CD4-positive, alpha-beta memory T cell (primary cell): ENCODE results near the gene SH3D21. TPM values are rescaled to one million over a fixed set of nuclear protein-coding genes. Genes with fewer than 3 reads are reported as not detected.

Experiments
- CTCF ChIA-PET: fragments of 350-600 bp; sonication (Branson Sonifier 250); formaldehyde crosslinking; loops from one replicate; lab custom pipeline; 2021; ENCODE audit warnings: inconsistent platforms; ENCODE audit not compliant: partially characterized antibody; lab: Charles Lee
- POLR2A ChIA-PET: fragments of 350-600 bp; sonication (Branson Sonifier 250); formaldehyde crosslinking; loops from one replicate; lab custom pipeline; 2021; ENCODE audit not compliant: partially characterized antibody; lab: Charles Lee
- DNase-seq, 5 donors: peaks; one replicate each; pipeline versions ENCODE4 v3.0.0 to v3.0.0-alpha.2; 2020 to 2022; ENCODE audit warnings: mixed read lengths in 1 of 5
- H3K27ac ChIP-seq: one replicate; pipeline ENCODE4 v1.7.0; 2013; ENCODE audit warnings: low read depth, low read length
- H3K27me3 ChIP-seq: 2 replicates; pipeline ENCODE4 v1.7.0; 2013; ENCODE audit warnings: mild to moderate bottlenecking, low read length, moderate library complexity; ENCODE audit not compliant: insufficient read depth
- H3K36me3 ChIP-seq: 2 replicates; pipeline ENCODE4 v1.7.0; 2013; ENCODE audit warnings: mild to moderate bottlenecking, low read length, moderate library complexity; ENCODE audit not compliant: insufficient read depth
- H3K4me1 ChIP-seq: 2 replicates; pipeline ENCODE4 v1.7.0; 2013; ENCODE audit warnings: mild to moderate bottlenecking, low read length, moderate library complexity; ENCODE audit not compliant: insufficient read depth
- H3K4me3 ChIP-seq, 2 donors: one replicate each; pipeline ENCODE4 v1.7.0; 2013; ENCODE audit warnings: low read length in 2 of 2, mild to moderate bottlenecking in 1 of 2
- H3K9me3 ChIP-seq, 2 donors: one replicate each; pipeline ENCODE4 v1.7.0; 2013; ENCODE audit warnings: low read length in 2 of 2, control low read depth in 1 of 2; ENCODE audit not compliant: control insufficient read depth in 1 of 2
- H3K27ac Mint-ChIP-seq, 7 donors: one replicate each; pipeline ENCODE4 v1.8.0; 2020 to 2021; ENCODE audit warnings: mixed read lengths in 7 of 7, mild to moderate bottlenecking in 6 of 7, inconsistent platforms in 3 of 7, moderate library complexity in 3 of 7
- H3K27me3 Mint-ChIP-seq, 2 donors: one replicate each; pipeline ENCODE4 v1.8.0; 2020 to 2021; ENCODE audit warnings: mixed read lengths in 2 of 2
- H3K36me3 Mint-ChIP-seq, 2 donors: one replicate each; pipeline ENCODE4 v1.8.0; 2020 to 2021; ENCODE audit warnings: mixed read lengths in 2 of 2, inconsistent platforms in 1 of 2, mild to moderate bottlenecking in 1 of 2
- H3K4me1 Mint-ChIP-seq, 4 donors: one replicate each; pipeline ENCODE4 v1.8.0; 2020 to 2021; ENCODE audit warnings: mixed read lengths in 4 of 4, mild to moderate bottlenecking in 1 of 4
- H3K4me3 Mint-ChIP-seq, 8 donors: one replicate each; pipeline ENCODE4 v1.8.0; 2020 to 2021; ENCODE audit warnings: mixed read lengths in 8 of 8, mild to moderate bottlenecking in 7 of 8, moderate library complexity in 6 of 8, inconsistent platforms in 3 of 8
- H3K9me3 Mint-ChIP-seq, 8 donors: one replicate each; pipeline ENCODE4 v1.8.0; 2020 to 2021; ENCODE audit warnings: mixed read lengths in 8 of 8, mild to moderate bottlenecking in 5 of 8, inconsistent platforms in 3 of 8, moderate library complexity in 1 of 8
- intact Hi-C: fragments of 100-400 bp; cut with micrococcal nuclease; formaldehyde crosslinking; loops from one replicate; pipeline ENCODE4 v1.15.1; 2023
- polyA plus RNA-seq, 2 donors: library from polyadenylated mRNA; unstranded; fragments of 300-500 nt; fragmentation: Illumina TruSeq; gene quantifications; one replicate each; pipeline ENCODE4 v1.2.3, GENCODE V29; 2021
- total RNA-seq, 2 experiments: library from RNA; stranded (reverse); gene quantifications; one replicate each; pipeline ENCODE4 v1.2.3, GENCODE V29; 2021

The SH3D21 gene
- total RNA-seq: 1 to 10 TPM; 3.2 to 3.3 TPM
- polyA plus RNA-seq: not detected

DNA sequence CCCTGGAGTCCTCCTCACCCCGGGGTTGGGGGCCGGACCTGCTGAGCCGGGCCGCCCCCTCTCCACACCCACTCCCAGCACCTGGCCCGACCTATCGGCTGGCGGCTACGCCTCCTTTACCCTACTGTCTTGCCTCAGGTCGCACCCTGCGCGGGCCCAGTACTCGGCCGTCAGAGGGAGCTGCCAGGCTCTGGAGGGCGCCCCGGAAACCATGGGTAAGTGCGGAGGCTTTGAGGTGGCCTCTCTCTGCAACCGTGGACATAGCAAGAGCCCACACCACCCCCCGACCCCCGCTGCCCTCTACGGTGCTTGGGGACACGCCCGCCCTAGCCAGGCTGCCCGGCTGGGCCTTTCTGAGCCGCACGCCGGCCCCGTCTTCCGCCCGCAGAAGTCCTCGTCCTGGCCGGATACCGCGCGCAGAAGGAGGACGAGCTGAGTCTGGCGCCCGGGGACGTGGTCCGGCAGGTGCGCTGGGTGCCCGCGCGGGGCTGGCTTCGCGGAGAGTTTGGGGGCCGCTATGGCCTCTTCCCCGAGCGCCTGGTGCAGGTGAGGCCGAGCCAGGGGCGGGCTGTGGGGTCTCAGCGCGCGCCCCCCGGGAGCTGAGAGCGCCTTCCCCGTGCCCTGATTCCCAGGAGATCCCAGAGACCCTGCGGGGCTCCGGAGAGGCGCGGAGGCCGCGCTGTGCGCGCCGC lies at the start of gene SH3D21:
TSS of gene SH3D21 (plus strand) at position 159 of the 692 bp plus-strand sequence. CDS start at position 212, 53 bp downstream.
- Mint-ChIP-seq H3K4me3 (peak within 1 kb of the TSS; percentile 91 to 99 (median 94)), H3K36me3 (peaks cover 19 to 31% of the 10 kb centered on the region in 2 donors)

DNA sequence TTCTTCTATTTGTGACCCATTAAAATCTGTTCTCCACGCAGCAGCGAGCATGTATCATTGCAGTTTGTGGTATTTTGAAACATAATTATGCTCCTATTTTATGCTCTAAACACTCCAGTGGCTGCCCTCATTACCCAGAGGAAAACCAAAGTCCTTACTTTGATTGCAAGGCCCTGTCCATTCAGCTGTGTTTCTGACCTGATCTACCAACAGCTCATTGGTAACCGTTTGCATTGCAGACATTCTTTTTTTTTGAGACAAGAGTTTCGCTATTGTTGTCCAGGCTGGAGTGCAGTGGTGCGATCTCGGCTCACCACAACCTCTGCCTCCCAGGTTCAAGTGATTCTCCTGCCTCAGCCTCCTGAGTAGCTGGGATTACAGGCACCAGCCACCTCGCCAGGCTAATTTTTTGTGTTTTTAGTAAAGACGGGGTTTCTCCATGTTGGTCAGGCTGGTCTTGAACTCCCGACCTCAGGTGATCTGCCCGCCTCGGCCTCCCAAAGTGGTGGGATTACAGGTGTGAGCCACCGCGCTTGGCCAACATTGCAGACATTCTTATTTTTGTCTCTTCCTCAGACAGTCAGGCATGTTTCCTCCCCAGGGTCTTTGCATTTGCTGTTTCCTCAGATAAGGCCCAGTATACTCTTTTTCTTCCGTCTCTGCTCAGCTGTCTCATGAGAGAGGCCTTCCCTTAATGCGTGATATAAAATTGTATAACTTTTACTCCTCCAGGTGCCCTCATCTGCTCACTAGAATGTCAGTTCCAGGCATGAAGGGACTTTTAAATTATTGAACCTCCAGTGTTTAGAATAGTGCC lies 49.4 kb upstream of the SH3D21 start:
- intact Hi-C loops: no loop called here
- H3K27me3 Mint-ChIP-seq: no peaks in the 10 kb centered on the region
- Histone ChIP-seq H3K4me1 (peaks cover 23% of the 10 kb centered on the region), H3K27ac (no peak overlapping the region), H3K9me3 (no peaks in the 10 kb centered on the region), H3K27me3 (no peaks in the 10 kb centered on the region), H3K36me3 (peaks cover 26% of the 10 kb centered on the region), H3K4me3 (no peak overlapping the region)
- ChIA-PET CTCF (no interaction called here), POLR2A (no interaction called here)
- no peak overlapping the region for H3K4me3 Mint-ChIP-seq
- H3K4me1 Mint-ChIP-seq: peaks cover 25 to 52% (median 36%) of the 10 kb centered on the region in 4 donors
- H3K27ac Mint-ChIP-seq: peak overlapping the region in 2 of 7 donors; percentile 8 to 78
- no peaks in the 10 kb centered on the region for H3K9me3 Mint-ChIP-seq
- peaks cover 9 to 51% of the 10 kb centered on the region in 2 donors for H3K36me3 Mint-ChIP-seq
- no peak for DNase-seq

More for the DNA sequence above, at the start of gene SH3D21:
- Histone ChIP-seq H3K4me1 (peaks cover 23% of the 10 kb centered on the region), H3K9me3 (no peaks in the 10 kb centered on the region), H3K4me3 (peak within 1 kb of the TSS; percentile 77 to 81), H3K27me3 (no peaks in the 10 kb centered on the region), H3K27ac (peak within 1 kb of the TSS; percentile 73), H3K36me3 (peaks cover 23% of the 10 kb centered on the region)
- H3K9me3 Mint-ChIP-seq: no peaks in the 10 kb centered on the region
- no peaks in the 10 kb centered on the region for H3K27me3 Mint-ChIP-seq
- peak within 1 kb of the TSS; percentile 74 to 96 (median 92) for H3K27ac Mint-ChIP-seq
- peak; percentile 40 to 61 (median 50) for DNase-seq
- peaks cover 5 to 21% (median 11%) of the 10 kb centered on the region in 4 donors for H3K4me1 Mint-ChIP-seq
- CTCF ChIA-PET: interaction anchor here (0.8 to 2.3 kb wide), 16 partner anchors 12 to 157 kb away, joined by 3 to 12 read pairs (median 4); partner anchors contain the start of genes EVA1B, LSM10 and TRAPPC3
- POLR2A ChIA-PET: interaction anchor here (0.6 to 2.7 kb wide), 17 partner anchors 8 to 158 kb away, joined by 3 to 40 read pairs (median 4); partner anchors contain the start of genes EVA1B, MRPS15, STK40 and THRAP3
- intact Hi-C loops: loop anchor here (1.0 to 2.0 kb wide), 3 partner anchors 14 to 80 kb away; no protein-coding TSS in a partner anchor

DNA sequence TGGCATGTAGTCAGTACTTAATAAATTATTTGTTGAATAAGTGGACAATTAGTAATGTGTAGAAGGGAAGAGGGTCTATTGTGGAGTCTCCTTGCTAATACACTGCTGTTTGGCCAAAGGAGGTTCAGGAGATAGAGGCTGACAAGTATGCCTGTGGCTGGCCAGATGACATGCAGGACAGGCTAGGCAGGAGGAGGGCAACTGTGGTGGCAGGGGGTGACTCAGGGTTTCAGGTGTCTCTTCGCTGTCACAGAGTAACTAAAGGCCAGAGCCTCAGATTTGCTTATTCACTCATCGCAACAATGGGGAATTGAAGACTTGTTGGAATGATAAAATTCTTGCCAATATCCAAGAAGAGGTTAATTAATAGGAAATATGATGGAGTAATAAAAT lies 48.8 kb upstream of the SH3D21 start:
- Mint-ChIP-seq H3K4me1 (peaks cover 24 to 48% (median 36%) of the 10 kb centered on the region in 4 donors), H3K27ac (peak overlapping the region in 3 of 7 donors; percentile 8 to 72 (median 53))
- CTCF ChIA-PET: no interaction called here

GRCh38 chr1:36258960-36259344 lies 47.2 kb upstream of the SH3D21 start:
- peaks cover 6% of the 10 kb centered on the region for H3K4me1 ChIP-seq
- Mint-ChIP-seq H3K4me3 (no peak overlapping the region), H3K36me3 (peaks cover 17 to 63% of the 10 kb centered on the region in 2 donors), H3K27me3 (no peaks in the 10 kb centered on the region), H3K4me1 (peaks cover 21 to 41% (median 34%) of the 10 kb centered on the region in 4 donors), H3K9me3 (no peaks in the 10 kb centered on the region), H3K27ac (no peak overlapping the region)
- H3K27ac ChIP-seq: no peak overlapping the region
- H3K36me3 ChIP-seq: peaks cover 26% of the 10 kb centered on the region
- DNase-seq: no peak
- H3K9me3 ChIP-seq: no peaks in the 10 kb centered on the region
- intact Hi-C loops: no loop called here
- POLR2A ChIA-PET: no interaction called here
- CTCF ChIA-PET: interaction anchor here (0.6 kb wide), 1 partner anchor 11 kb away, joined by 3 read pairs; no protein-coding TSS in a partner anchor
- H3K27me3 ChIP-seq: no peaks in the 10 kb centered on the region
- H3K4me3 ChIP-seq: no peak overlapping the region

More for the DNA sequence above, 48.8 kb upstream of the SH3D21 start:
- H3K27me3 Mint-ChIP-seq: no peaks in the 10 kb centered on the region
- POLR2A ChIA-PET: no interaction called here
- no peak overlapping the region for H3K4me3 Mint-ChIP-seq
- no peak for DNase-seq
- H3K9me3 Mint-ChIP-seq: no peaks in the 10 kb centered on the region
- peaks cover 19% of the 10 kb centered on the region for H3K4me1 ChIP-seq
- intact Hi-C loops: no loop called here
- H3K4me3 ChIP-seq: no peak overlapping the region
- H3K36me3 Mint-ChIP-seq: peaks cover 12 to 57% of the 10 kb centered on the region in 2 donors
- peaks cover 26% of the 10 kb centered on the region for H3K36me3 ChIP-seq
- no peak overlapping the region for H3K27ac ChIP-seq
- no peaks in the 10 kb centered on the region for H3K27me3 ChIP-seq
- H3K9me3 ChIP-seq: no peaks in the 10 kb centered on the region

GRCh38 chr1:36268981-36269380 lies 37.2 kb upstream of the SH3D21 start:
- Histone ChIP-seq H3K36me3 (peaks cover 21% of the 10 kb centered on the region), H3K4me1 (peaks cover 4% of the 10 kb centered on the region), H3K27me3 (no peaks in the 10 kb centered on the region), H3K27ac (no peak overlapping the region), H3K9me3 (no peaks in the 10 kb centered on the region), H3K4me3 (no peak overlapping the region)
- no peak for DNase-seq
- H3K9me3 Mint-ChIP-seq: no peaks in the 10 kb centered on the region
- H3K27me3 Mint-ChIP-seq: no peaks in the 10 kb centered on the region
- H3K4me3 Mint-ChIP-seq: no peak overlapping the region
- peaks cover 13 to 16% (median 15%) of the 10 kb centered on the region in 4 donors for H3K4me1 Mint-ChIP-seq
- POLR2A ChIA-PET: no interaction called here
- intact Hi-C loops: no loop called here
- peak overlapping the region in 2 of 7 donors; percentile 55 to 77 for H3K27ac Mint-ChIP-seq
- H3K36me3 Mint-ChIP-seq: peaks cover 13 to 49% of the 10 kb centered on the region in 2 donors
- CTCF ChIA-PET: interaction anchor here (1.2 kb wide), 1 partner anchor 17 kb away, joined by 4 read pairs; no protein-coding TSS in a partner anchor

GRCh38 chr1:36269408-36269838 lies 36.7 kb upstream of the SH3D21 start:
- Mint-ChIP-seq H3K36me3 (peaks cover 13 to 48% of the 10 kb centered on the region in 2 donors), H3K4me1 (peaks cover 9 to 12% (median 11%) of the 10 kb centered on the region in 4 donors), H3K27me3 (no peaks in the 10 kb centered on the region), H3K4me3 (no peak overlapping the region), H3K27ac (peak overlapping the region in 3 of 7 donors; percentile 30 to 77 (median 55)), H3K9me3 (no peaks in the 10 kb centered on the region)
- H3K36me3 ChIP-seq: peaks cover 21% of the 10 kb centered on the region
- POLR2A ChIA-PET: interaction anchor here (1.1 kb wide), 1 partner anchor 45 kb away, joined by 3 read pairs; the partner anchor contains the start of gene THRAP3
- H3K4me1 ChIP-seq: peaks cover 4% of the 10 kb centered on the region
- no peaks in the 10 kb centered on the region for H3K9me3 ChIP-seq
- intact Hi-C loops: no loop called here
- no peaks in the 10 kb centered on the region for H3K27me3 ChIP-seq
- CTCF ChIA-PET: interaction anchor here (0.8 to 1.2 kb wide), 2 partner anchors 16 to 73 kb away, joined by 3 to 4 read pairs; no protein-coding TSS in a partner anchor
- no peak overlapping the region for H3K4me3 ChIP-seq
- no peak for DNase-seq
- H3K27ac ChIP-seq: no peak overlapping the region
